Posterior vena cava (tissue), 2 donors: ENCODE results near the gene SPATA33. TPM values are rescaled to one million over a fixed set of nuclear protein-coding genes. Genes with fewer than 3 reads are reported as not detected.

Source experiments
- DNase-seq: peaks from one replicate; pipeline ENCODE4 v3.0.0-alpha.2; 2020; ENCODE audit warnings: low spot score
- intact Hi-C, 2 donors: fragments of 100-400 bp; cut with DNase I; formaldehyde crosslinking; loops; one replicate each; pipeline versions ENCODE4 v1.14.1 to v1.14.2; 2022 to 2023
- long read RNA-seq, 2 donors: library from polyadenylated mRNA; unstranded; transcript quantifications; one replicate each; pipeline ENCODE4 v2.0.0, GENCODE V29; 2020 to 2021
- total RNA-seq, 2 donors: library from RNA; stranded (reverse); fragmentation: NEBNext Ultra II Directional; extraction: Animal tissue kit (Norgen Biotek cat#: 25700); gene quantifications; one replicate each; pipeline ENCODE4 v1.2.1, GENCODE V29; 2021
- donor health status: DM: yes; HTN: yes; CAD: no.
- donor health status: DM: yes; HTN: yes; CAD: no.

Gene SPATA33
- 1 to 10 TPM; 5.0 to 5.8 TPM for total RNA-seq
- long read RNA-seq, donor 1, partial matches to known transcripts, result 0 of 3 reads
- long read RNA-seq, donor 1, other reads (novel, unspliced or antisense), result 2 of 3 reads
- long read RNA-seq, donor 2, partial matches to known transcripts, result 0 of 9 reads
- long read RNA-seq, donor 2, other reads (novel, unspliced or antisense), result 2 of 9 reads

DNA sequence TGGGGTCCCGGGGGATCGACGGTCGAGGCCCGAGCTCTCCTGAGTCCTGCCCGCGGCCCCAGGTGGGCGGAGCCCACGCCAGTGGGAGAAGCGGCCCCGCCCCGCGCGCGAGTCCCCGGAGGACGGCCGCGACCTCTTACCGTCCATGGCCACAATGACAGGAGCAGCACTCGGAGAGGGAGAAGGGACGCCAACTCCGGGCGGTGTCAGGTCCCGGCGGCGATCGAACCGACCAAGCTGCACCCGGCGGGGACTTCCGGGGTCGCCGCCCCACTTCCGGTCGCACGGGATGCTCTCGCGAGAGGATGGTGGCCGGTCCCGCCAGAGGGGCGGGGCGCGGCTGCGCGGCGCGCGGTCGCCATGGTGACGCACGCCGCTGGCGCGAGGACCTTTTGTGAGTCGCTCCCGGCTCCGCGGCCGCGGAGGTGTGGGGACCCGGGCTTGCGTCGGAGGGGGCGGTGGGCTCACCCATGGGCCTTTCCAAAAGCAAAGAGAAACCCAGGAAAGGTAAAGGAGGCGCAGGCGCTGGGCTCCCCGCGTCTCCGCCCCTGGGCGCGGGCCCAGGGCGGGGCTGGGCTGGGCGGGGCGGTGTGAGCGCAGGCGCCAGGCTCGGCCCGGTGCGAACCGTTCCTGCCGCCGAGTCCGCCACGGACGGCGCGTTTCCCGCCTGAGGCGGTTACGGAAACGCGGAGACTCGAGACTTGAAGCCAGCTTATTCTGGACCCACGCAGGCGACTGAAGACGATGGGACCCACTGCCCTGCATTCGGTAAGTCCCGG is at the start of gene SPATA33, which contains the start of gene CHMP1A:
TSS of gene SPATA33 (plus strand) at position 395 of the 779 bp plus-strand sequence. CDS start at position 471, 76 bp downstream.
TSS of gene CHMP1A (minus strand) at position 267 of the 779 bp plus-strand sequence. CDS start at position 147, 120 bp downstream.
- DNase-seq, result peak; percentile 97
- intact Hi-C loops, result no loop called here

DNA sequence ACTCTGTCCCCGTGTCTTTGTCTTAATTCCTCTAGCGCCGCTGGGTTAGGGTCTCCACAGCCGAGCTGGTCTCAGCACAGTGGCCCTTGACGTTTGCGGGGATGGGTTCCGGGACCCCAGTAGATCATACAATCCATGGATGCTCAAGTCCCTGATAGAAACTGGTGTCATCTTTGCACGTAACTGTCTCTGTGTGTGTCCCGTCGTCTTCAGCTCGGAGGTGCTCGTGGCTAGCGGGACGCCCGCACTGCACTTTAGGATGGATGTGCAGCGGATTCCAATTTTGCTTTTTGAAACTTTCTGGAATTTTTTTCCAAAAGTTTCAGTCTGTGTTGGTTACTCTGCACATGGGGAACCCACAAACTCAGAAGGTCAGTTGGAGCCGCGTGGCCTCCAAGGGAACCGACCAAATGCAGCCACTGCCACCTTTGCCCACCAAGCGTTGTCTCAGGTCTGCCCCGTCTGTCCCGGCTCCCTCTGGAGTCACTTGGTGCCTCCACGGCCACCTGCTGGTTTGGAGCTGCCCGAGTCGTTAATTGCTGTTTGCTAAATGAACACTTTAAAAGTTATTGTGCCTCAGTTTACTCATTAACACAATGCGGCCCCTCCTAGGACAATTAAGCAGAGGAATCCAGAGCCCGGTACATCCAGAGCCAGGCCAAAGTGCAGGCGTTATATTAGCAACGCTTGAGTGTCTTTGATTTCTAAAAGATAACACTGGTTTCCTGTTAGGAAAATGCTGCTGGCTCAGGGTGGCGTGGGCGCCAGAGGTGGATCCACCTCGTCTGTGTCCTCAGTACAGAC is 49.5 kb upstream of the SPATA33 start:
- DNase-seq, result no peak
- intact Hi-C loops, result no loop called here

- no peak for DNase-seq
Observed at GRCh38 chr16:89610108-89610453, 47.6 kb upstream of the SPATA33 start.

DNA sequence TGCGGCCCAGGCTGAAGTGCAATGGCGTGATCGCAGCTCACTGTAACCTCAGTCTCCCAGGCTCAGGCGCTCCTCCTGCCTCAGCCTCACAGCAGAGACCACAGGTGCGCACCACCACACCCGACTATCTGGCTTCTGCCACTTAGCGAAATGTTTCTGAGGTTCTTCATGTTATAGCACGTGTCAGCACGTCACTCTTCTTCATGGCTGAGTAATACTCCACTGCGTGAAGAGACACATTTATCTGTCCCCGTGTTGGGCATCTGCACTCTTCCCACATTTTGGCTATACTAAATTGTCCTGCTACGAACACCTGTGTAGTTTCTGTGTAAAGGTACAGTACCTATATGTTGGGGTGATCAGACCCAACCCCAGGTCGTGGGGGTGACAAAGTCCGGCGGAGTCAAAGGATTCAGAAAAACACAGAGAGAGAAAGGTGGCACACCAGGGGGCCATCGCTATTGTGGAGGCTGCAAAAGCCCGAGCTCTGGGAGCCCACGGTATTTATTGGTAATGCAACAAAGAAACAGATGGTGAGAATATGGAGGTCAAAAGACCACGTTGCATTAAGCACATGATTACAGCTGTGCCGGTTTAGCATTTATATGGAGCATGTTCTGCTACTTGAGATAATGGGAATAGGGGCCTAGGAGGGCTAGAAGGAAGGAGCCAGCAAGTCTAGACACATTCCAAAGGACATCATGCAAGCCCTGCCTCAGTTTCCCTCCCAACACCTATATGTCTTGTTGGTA is 45.0 kb upstream of the SPATA33 start:
- intact Hi-C loops, result no loop called here
- no peak for DNase-seq

More at GRCh38 chr16:89610108-89610453, 47.6 kb upstream of the SPATA33 start:
- intact Hi-C loops, result no loop called here

- DNase-seq, result no peak
- intact Hi-C loops, result no loop called here
Observed at GRCh38 chr16:89613231-89613953, 44.2 kb upstream of the SPATA33 start, which contains the start of gene DPEP1. TSS of gene DPEP1 (plus strand) at chr16:89613642. CDS start at chr16:89630411, 16,769 bp downstream.

DNA sequence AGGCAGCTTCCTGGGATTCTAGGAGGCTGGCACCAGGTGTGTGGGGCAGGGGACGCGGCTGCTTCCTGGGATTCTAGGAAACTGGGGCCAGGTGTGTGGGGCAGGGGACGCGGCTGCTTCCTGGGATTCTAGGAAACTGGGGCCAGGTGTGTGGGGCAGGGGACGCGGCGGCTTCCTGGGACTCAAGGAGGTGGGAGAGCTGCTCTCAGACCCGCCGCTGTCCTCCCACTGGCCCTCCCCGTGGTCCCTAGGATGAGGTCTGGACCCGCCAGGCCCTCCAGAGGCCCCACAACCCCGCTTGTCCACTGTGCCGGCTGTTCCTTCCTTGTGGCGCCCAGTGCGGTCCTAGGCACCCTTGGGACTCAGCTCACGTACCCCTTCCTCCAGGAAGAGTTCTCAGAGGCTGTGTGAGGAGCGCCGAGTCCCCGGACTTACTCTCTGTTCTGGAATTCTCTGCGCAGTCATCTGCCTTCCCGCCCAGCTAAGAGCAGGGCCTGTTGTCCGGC is 43.6 kb upstream of the SPATA33 start:
- intact Hi-C loops, result no loop called here
- DNase-seq, result no peak

- DNase-seq, result no peak
- intact Hi-C loops, result no loop called here
Observed at GRCh38 chr16:89615176-89615575, 42.5 kb upstream of the SPATA33 start.

DNA sequence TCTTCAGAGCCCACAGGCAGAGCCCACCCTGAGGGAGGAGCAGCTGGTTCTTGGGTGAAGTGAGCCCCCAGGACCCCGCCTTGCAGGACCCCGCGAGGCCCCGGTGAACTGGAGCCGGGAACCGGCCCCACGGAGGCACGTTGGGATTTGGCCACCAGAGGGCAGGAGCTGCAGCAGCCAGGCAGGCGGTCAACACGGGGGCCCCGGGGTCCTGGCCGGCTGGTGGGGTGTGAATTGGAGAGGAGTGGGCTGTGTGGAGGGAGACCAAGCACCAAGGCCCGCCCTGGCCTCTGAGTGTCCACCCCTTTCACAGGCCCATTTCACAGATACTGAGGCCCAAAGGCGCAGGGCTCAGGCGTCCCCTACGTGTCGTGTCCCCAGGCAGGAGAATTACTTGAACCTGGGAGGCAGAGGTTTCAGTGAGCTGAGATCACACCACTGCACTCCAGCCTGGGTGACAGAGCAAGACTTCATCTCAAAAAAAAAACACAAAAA is 42.0 kb upstream of the SPATA33 start:
- intact Hi-C loops, result no loop called here
- no peak for DNase-seq

DNA sequence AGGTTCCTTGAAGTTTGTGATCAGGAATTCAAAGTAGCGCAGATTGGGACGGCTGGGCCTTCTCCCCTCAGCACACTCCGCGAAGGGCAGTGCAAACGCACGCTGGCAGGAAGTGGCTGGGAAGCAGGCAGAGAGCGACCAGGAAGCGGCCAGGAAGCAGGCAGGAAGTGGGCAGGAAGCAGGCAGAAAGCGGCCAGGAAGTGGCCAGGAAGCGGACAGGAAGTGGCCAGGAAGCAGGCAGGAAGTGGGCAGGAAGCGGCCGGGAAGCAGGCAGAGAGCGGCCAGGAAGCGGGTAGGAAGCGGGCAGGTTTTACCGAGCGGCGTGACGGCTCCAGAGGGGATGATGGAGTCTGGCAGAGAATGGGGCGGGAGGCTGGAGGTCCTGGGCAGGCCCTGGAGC is 41.0 kb upstream of the SPATA33 start:
- no peak for DNase-seq
- intact Hi-C loops, result no loop called here

- intact Hi-C loops, result no loop called here
Observed at GRCh38 chr16:89617036-89617435, 40.6 kb upstream of the SPATA33 start.

GRCh38 chr16:89618109-89618998 is 39.3 kb upstream of the SPATA33 start:
- intact Hi-C loops, result no loop called here

More at GRCh38 chr16:89617036-89617435, 40.6 kb upstream of the SPATA33 start:
- no peak for DNase-seq

GRCh38 chr16:89619840-89620239 is 37.8 kb upstream of the SPATA33 start:
- intact Hi-C loops, result no loop called here
- no peak for DNase-seq

More at GRCh38 chr16:89618109-89618998, 39.3 kb upstream of the SPATA33 start:
- DNase-seq, result no peak

GRCh38 chr16:89620406-89620841 is 37.2 kb upstream of the SPATA33 start:
- intact Hi-C loops, result no loop called here
- no peak for DNase-seq

DNA sequence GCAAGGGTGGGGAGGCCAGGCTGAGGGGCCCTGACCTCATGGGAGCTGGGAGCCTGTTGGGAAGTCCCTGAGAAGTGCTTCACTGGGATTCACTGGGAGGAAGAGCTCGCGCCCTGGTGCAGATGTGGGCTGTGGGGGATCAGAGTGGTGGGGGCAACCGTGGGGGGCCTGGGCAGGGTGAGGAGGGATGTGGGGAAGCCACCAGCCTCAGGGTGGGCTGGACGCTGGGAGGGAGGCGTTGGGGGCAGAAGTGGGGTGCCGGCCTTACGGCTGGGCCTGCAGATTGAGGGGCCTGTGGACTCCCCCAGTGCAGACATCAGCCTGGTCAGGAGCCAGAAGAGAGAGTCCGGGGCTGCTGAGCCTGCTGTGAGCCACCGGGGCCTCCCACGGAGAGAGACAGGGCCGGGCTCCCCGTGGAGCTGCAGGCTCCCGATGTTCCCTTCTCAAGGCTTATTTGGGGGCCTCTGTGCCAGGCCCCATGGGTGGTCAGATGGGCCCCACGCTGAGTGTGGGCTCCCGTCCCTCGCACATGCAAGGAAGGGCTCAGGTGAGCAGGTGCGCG is 36.4 kb upstream of the SPATA33 start:
- no peak for DNase-seq
- intact Hi-C loops, result no loop called here

DNA sequence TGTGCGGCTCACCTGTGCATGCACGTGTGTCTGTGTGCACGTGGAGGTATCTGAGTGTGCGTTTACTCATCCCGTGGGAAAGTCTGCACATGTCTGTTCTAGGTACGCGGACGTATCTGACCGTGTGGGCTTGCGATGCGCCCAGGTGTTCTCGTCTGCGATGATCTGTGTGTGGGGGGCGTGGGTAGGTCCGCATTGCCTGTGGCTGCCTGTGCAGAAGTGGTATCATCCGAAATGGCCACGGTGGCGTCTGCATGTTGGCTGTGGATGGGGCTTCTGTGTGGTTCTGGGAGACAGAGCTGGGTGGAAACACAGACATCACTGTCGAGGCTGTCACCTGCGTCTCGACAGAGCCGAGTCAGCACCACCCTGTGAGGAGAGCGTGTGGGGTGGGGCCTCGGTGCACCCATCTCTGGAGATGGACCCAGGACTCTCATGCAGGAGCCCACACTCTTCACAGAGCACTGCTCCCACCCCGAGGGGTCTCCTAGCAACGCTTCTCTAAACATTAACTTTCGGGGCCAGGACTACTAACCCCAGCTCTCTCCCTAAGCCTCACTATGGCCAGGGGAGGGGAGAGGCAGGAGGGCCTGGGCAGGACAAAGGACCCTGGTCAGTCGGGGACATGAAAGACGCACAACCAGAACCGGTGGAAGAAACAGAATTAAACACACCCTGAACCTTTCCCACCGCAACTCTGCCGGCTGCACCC is 35.8 kb upstream of the SPATA33 start:
- no peak for DNase-seq
- intact Hi-C loops, result no loop called here
